Tibial nerve (tissue), 4 donors: ENCODE results near the gene MSH5. TPM values are rescaled to one million over a fixed set of nuclear protein-coding genes. Genes with fewer than 3 reads are reported as not detected.

ENCODE experiments used
- DNase-seq, 2 donors: peaks; one replicate each; pipeline ENCODE4 v3.0.0-alpha.2; 2019; ENCODE audit warnings: low spot score in 2 of 2
- H3K27ac ChIP-seq, 4 donors: fragments of 200-600 bp; sonication (generic) in 3 of 4; one replicate each; pipeline ENCODE4 v1.5.1; 2017 to 2019; ENCODE audit warnings: mild to moderate bottlenecking in 1 of 4
- H3K27me3 ChIP-seq, 2 donors: fragments of 200-600 bp; sonication (generic) in 1 of 2; one replicate each; pipeline versions ENCODE4 v1.5.1 to v1.6.0; 2017 to 2019
- H3K36me3 ChIP-seq, 3 donors: fragments of 200-600 bp; sonication (generic); one replicate each; pipeline ENCODE4 v1.5.1; 2018 to 2019
- H3K4me1 ChIP-seq, 4 donors: fragments of 200-600 bp; sonication (generic) in 3 of 4; one replicate each; pipeline ENCODE4 v1.5.1; 2017 to 2019
- H3K4me3 ChIP-seq, 4 donors: fragments of 200-600 bp; sonication (generic) in 3 of 4; one replicate each; pipeline ENCODE4 v1.5.1; 2017 to 2019; ENCODE audit warnings: mild to moderate bottlenecking in 1 of 4, moderate library complexity in 1 of 4
- H3K9me3 ChIP-seq, 4 donors: fragments of 200-600 bp; sonication (generic) in 3 of 4; one replicate each; pipeline ENCODE4 v1.5.1; 2017 to 2019
- EP300 ChIP-seq, 2 donors: sonication (generic); formaldehyde crosslinking; IDR thresholded peaks; one replicate each; pipeline ENCODE4 v1.6.1; 2017; ENCODE audit warnings: antibody characterized with exemption in 2 of 2, mild to moderate bottlenecking in 1 of 2
- POLR2A ChIP-seq, 2 donors: fragments of 450-650 bp; IDR thresholded peaks; one replicate each; pipeline ENCODE4 v1.6.1; 2017; ENCODE audit warnings: antibody characterized with exemption in 2 of 2, mild to moderate bottlenecking in 2 of 2, moderate library complexity in 2 of 2
- WGBS, 2 donors: methylation state at CpG; one replicate each; pipeline ENCODE4 v1.1.5; 2018; 5-methylcytosine and 5-hydroxymethylcytosine counted together
- total RNA-seq, 4 donors: library from RNA; depleted of rRNA; stranded (reverse); fragments of >200 nt; gene quantifications; one replicate each; pipeline ENCODE4 v1.1.0, GENCODE V29; 2016
- TF ChIP-seq, protein P1 (sequence below), 5 experiments: fragments of 200-600 bp in 3 of 5; fragments of 450-650 bp in 2 of 5; sonication (generic) in 3 of 5; IDR thresholded peaks; one replicate each; pipeline ENCODE4 v1.5.1; 2016 to 2019; ENCODE audit warnings: antibody characterized with exemption in 5 of 5, mild to moderate bottlenecking in 3 of 5, moderate library complexity in 2 of 5

The MSH5 gene
- total RNA-seq, 4 donors from 2014 or later, result 12.2 to 25.5 (median 18.4) TPM

DNA sequence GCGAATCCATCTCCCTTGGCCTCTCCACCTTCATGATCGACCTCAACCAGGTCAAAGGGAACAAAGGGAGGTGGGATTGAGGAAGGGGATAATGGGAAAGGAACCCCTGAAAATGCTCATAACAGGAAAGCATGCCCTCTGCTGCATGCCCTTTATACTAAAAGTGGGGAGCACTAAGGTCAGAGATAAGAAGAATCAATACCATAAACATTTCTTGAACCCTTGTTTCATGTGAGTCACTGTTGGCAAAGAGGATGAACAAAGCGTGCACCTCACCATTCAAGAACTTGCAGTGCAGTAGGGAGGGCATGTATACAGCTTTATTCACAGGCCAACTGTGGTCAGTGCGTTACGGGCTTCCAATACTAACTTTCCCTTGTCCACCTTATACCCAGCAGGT, 21.0 kb downstream of the MSH5 start:
- no peak for DNase-seq
- TF ChIP-seq POLR2A (IDR thresholded peaks at IDR 0.05) (no peak), EP300 (IDR thresholded peaks at IDR 0.05) (no peak)
- TF ChIP-seq, protein P1, sequence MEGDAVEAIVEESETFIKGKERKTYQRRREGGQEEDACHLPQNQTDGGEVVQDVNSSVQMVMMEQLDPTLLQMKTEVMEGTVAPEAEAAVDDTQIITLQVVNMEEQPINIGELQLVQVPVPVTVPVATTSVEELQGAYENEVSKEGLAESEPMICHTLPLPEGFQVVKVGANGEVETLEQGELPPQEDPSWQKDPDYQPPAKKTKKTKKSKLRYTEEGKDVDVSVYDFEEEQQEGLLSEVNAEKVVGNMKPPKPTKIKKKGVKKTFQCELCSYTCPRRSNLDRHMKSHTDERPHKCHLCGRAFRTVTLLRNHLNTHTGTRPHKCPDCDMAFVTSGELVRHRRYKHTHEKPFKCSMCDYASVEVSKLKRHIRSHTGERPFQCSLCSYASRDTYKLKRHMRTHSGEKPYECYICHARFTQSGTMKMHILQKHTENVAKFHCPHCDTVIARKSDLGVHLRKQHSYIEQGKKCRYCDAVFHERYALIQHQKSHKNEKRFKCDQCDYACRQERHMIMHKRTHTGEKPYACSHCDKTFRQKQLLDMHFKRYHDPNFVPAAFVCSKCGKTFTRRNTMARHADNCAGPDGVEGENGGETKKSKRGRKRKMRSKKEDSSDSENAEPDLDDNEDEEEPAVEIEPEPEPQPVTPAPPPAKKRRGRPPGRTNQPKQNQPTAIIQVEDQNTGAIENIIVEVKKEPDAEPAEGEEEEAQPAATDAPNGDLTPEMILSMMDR (IDR thresholded peaks at IDR 0.05), result no peak
- 82 to 88% methylated on average over 5 of the region's 5 CpGs for WGBS, 2 donors
- Histone ChIP-seq H3K4me3 (no peak overlapping the region), H3K36me3 (peaks cover 0 to 45% (median 0%) of the 10 kb centered on the region in 3 donors), H3K4me1 (peaks cover 0 to 11% (median 0%) of the 10 kb centered on the region in 4 donors), H3K27me3 (no peaks in the 10 kb centered on the region), H3K27ac (no peak overlapping the region), H3K9me3 (no peaks in the 10 kb centered on the region)

DNA sequence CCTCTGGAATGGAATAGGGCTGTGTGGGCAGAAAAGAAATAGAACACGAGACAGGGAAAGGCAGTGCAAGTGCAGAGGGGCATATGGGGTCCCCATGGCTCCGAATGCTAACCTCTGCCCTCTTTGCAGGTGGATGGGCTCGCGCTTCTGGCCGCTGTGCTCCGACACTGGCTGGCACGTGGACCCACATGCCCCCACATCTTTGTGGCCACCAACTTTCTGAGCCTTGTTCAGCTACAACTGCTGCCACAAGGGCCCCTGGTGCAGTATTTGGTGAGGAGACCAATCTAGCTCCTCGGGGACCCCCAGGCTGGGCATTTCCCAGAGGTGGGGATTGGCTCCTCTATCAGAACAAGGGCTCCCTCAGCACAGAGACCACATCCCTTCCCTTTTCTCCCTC, 21.5 kb downstream of the MSH5 start:
- H3K9me3 ChIP-seq, result no peaks in the 10 kb centered on the region
- H3K4me3 ChIP-seq, result no peak overlapping the region
- no peaks in the 10 kb centered on the region for H3K27me3 ChIP-seq
- H3K4me1 ChIP-seq, result peaks cover 0 to 16% (median 0%) of the 10 kb centered on the region in 4 donors
- peaks cover 0 to 45% (median 0%) of the 10 kb centered on the region in 3 donors for H3K36me3 ChIP-seq
- TF ChIP-seq, protein P1 (IDR thresholded peaks at IDR 0.05), result no peak
- TF ChIP-seq EP300 (IDR thresholded peaks at IDR 0.05) (no peak), POLR2A (IDR thresholded peaks at IDR 0.05) (no peak)
- 89 to 93% methylated on average over 8 of the region's 8 CpGs for WGBS, 2 donors
- H3K27ac ChIP-seq, result no peak overlapping the region
- no peak for DNase-seq

DNA sequence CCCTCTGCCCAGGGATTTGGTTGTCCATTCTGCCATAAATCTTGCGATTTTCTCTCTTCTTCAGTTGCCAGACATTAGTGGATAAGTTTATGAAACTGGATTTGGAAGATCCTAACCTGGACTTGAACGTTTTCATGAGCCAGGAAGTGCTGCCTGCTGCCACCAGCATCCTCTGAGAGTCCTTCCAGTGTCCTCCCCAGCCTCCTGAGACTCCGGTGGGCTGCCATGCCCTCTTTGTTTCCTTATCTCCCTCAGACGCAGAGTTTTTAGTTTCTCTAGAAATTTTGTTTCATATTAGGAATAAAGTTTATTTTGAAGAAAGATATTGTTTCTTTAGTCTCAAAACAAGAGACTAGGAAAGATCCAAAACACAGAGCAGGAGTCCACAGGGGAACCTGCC, 22.6 kb downstream of the MSH5 start, which contains the start of gene SAPCD1:
Gene SAPCD1 (plus strand): TSS at position 301 of the 400 bp plus-strand sequence. CDS start 399 bp downstream, outside the sequence.
- H3K4me1 ChIP-seq, result peaks cover 0 to 21% (median 0%) of the 10 kb centered on the region in 4 donors
- no peaks in the 10 kb centered on the region for H3K27me3 ChIP-seq
- no peak for DNase-seq
- 76 to 77% methylated on average over 4 of the region's 4 CpGs for WGBS, 2 donors
- H3K9me3 ChIP-seq, result no peaks in the 10 kb centered on the region
- TF ChIP-seq EP300 (IDR thresholded peaks at IDR 0.05) (no peak), POLR2A (IDR thresholded peaks at IDR 0.05) (no peak)
- TF ChIP-seq, protein P1 (IDR thresholded peaks at IDR 0.05), result no peak
- peaks cover 0 to 45% (median 0%) of the 10 kb centered on the region in 3 donors for H3K36me3 ChIP-seq
- no peak within 1 kb of the TSS for H3K4me3 ChIP-seq
- H3K27ac ChIP-seq, result peak within 1 kb of the TSS in 2 of 4 donors; percentile 54 to 61

DNA sequence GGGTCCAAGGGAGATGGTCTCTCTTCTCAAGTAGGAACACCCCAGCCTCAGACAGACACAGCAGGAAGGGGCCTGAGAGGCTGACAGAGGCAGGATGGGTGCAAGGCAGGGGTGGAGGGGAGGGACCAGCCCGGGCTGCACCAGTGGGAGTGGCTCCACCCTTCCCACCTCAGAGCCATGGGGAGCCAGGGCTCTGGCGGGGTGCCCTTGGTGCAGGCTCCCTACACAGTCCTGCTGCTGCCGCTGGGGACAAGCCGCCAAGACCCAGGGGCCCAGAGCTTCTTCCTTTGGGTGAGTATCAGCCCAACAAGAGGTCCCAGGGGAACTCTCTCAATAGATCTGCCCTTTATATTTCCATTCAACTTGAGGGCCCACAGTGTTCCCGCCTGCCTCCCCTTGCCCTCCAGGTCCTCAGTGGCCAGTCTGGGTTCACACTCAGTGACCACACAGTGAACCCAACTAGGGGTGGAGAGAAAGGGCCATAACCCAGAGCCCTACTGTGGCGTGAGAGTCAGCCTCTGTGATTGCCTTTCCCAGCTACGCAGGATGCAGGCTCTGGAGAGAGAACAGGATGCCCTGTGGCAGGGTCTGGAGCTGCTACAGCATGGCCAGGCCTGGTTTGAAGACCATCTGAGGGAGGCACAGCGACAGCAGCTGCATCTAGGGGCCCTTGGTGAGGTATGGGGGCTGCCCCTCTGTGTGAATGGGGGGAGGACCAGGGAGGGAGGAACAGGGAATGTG, 23.2 kb downstream of the MSH5 start:
- TF ChIP-seq EP300 (IDR thresholded peaks at IDR 0.05), result no peak
- TF ChIP-seq, protein P1 (IDR thresholded peaks at IDR 0.05), result no peak
- no peak for TF ChIP-seq POLR2A (IDR thresholded peaks at IDR 0.05)
- H3K4me3 ChIP-seq, result no peak overlapping the region
- H3K36me3 ChIP-seq, result peaks cover 0 to 45% (median 0%) of the 10 kb centered on the region in 3 donors
- no peaks in the 10 kb centered on the region for H3K27me3 ChIP-seq
- peaks cover 0 to 21% (median 0%) of the 10 kb centered on the region in 4 donors for H3K4me1 ChIP-seq
- 40 to 61% methylated on average over 4 to 7 of the region's 8 CpGs for WGBS, 2 donors
- DNase-seq, result no peak
- no peaks in the 10 kb centered on the region for H3K9me3 ChIP-seq
- H3K27ac ChIP-seq, result peak overlapping the region in 2 of 4 donors; percentile 54 to 61

DNA sequence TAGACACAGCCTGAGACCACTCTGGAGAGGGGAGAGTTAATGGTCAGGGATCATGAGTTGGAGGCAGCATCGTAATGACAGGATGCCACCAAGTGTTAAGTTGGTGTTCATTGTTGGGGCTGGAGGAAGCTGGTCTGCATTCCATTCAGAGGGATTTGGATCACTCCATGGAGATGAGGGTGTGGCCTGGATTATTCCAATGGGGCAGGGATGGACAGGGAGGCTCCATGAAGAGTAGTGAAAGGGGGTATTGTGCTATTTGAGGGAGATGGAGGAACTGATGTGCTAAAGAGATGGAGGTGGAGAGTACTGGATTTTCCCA, 23.8 kb downstream of the MSH5 start:
- TF ChIP-seq, protein P1 (IDR thresholded peaks at IDR 0.05), result no peak
- no peak for TF ChIP-seq POLR2A (IDR thresholded peaks at IDR 0.05)
- TF ChIP-seq EP300 (IDR thresholded peaks at IDR 0.05), result no peak

More for the DNA sequence above, 23.8 kb downstream of the MSH5 start:
- H3K9me3 ChIP-seq, result no peaks in the 10 kb centered on the region
- H3K4me1 ChIP-seq, result peaks cover 0 to 21% (median 0%) of the 10 kb centered on the region in 4 donors
- DNase-seq, result no peak
- H3K27ac ChIP-seq, result peak overlapping the region in 2 of 4 donors; percentile 54 to 61
- no peaks in the 10 kb centered on the region for H3K27me3 ChIP-seq
- H3K36me3 ChIP-seq, result peaks cover 0 to 44% (median 0%) of the 10 kb centered on the region in 3 donors
- 5 to 10% methylated on average over 1 of the region's 1 CpG for WGBS, 2 donors
- H3K4me3 ChIP-seq, result no peak overlapping the region
